Measurements from ENCODE around the gene PAPOLB. TPM values are rescaled to one million over a fixed set of nuclear protein-coding genes. Genes with fewer than 3 reads are reported as not detected.

The PAPOLB gene
- total RNA-seq, 4 donors from 2014 or later: 0.22 to 1.4 (median 0.37) TPM

- no peak overlapping the region for H3K27ac ChIP-seq
- WGBS, 2 donors: 60 to 64% methylated on average over 40 to 43 of the region's 45 CpGs
- intact Hi-C loops (cut with DNase I): no loop called here
- DNase-seq: peak; percentile 83 to 85
- no peaks in the 10 kb centered on the region for H3K9me3 ChIP-seq
- no peaks in the 10 kb centered on the region for H3K27me3 ChIP-seq
- H3K36me3 ChIP-seq: no peaks in the 10 kb centered on the region
- no peak overlapping the region for H3K4me3 ChIP-seq (replicated peaks in 1 of 3)
- TF ChIP-seq POLR2A (IDR thresholded peaks at IDR 0.05) (no peak), CTCF (IDR thresholded peaks at IDR 0.05) (no peak)
- H3K4me1 ChIP-seq: peaks cover 23 to 34% of the 10 kb centered on the region in 2 donors
These were observed 16.8 kb upstream of the PAPOLB start for GRCh38 chr7:4878336-4879335.

- WGBS, 2 donors: 97% methylated on average over 18 of the region's 18 CpGs
- no peak for TF ChIP-seq POLR2A (IDR thresholded peaks at IDR 0.05)
- no peak for TF ChIP-seq CTCF (IDR thresholded peaks at IDR 0.05)
- no peaks in the 10 kb centered on the region for H3K27me3 ChIP-seq
- intact Hi-C loops (cut with DNase I): no loop called here
- H3K36me3 ChIP-seq: no peaks in the 10 kb centered on the region
- peaks cover 16 to 23% of the 10 kb centered on the region in 2 donors for H3K4me1 ChIP-seq
- no peak overlapping the region for H3K4me3 ChIP-seq (replicated peaks in 1 of 3)
- DNase-seq: no peak
- H3K27ac ChIP-seq: no peak overlapping the region
- no peaks in the 10 kb centered on the region for H3K9me3 ChIP-seq
These were observed 14.8 kb upstream of the PAPOLB start for GRCh38 chr7:4876586-4876985.

GRCh38 chr7:4875391-4875790 lies 13.6 kb upstream of the PAPOLB start:
- H3K4me1 ChIP-seq: peaks cover 12 to 20% of the 10 kb centered on the region in 2 donors
- H3K4me3 ChIP-seq (replicated peaks in 1 of 3): no peak overlapping the region
- intact Hi-C loops (cut with DNase I): no loop called here

GRCh38 chr7:4873071-4873944 lies 11.5 kb upstream of the PAPOLB start:
- Histone ChIP-seq H3K9me3 (no peaks in the 10 kb centered on the region), H3K36me3 (no peaks in the 10 kb centered on the region), H3K4me3 (replicated peaks in 1 of 3) (no peak overlapping the region), H3K27me3 (no peaks in the 10 kb centered on the region), H3K4me1 (peaks cover 0 to under 1% of the 10 kb centered on the region in 2 donors), H3K27ac (no peak overlapping the region)
- TF ChIP-seq CTCF (IDR thresholded peaks at IDR 0.05) (no peak), POLR2A (IDR thresholded peaks at IDR 0.05) (no peak)
- intact Hi-C loops (cut with DNase I): no loop called here
- 89 to 93% methylated on average over 20 to 29 of the region's 31 CpGs for WGBS, 2 donors
- DNase-seq: no peak

More at GRCh38 chr7:4875391-4875790, 13.6 kb upstream of the PAPOLB start:
- TF ChIP-seq POLR2A (IDR thresholded peaks at IDR 0.05) (no peak), CTCF (IDR thresholded peaks at IDR 0.05) (no peak)
- no peak for DNase-seq
- Histone ChIP-seq H3K27ac (no peak overlapping the region), H3K27me3 (no peaks in the 10 kb centered on the region), H3K9me3 (no peaks in the 10 kb centered on the region), H3K36me3 (no peaks in the 10 kb centered on the region)
- WGBS, 2 donors: 93 to 96% methylated on average over 15 of the region's 15 CpGs
